ENCODE data around the gene G0S2. TPM values are rescaled to one million over a fixed set of nuclear protein-coding genes. Genes with fewer than 3 reads are reported as not detected.

Gene G0S2
- polyA plus RNA-seq, 1 of the 3 experiments (the other 2 are of a cell fraction), result 43.2 TPM

DNA sequence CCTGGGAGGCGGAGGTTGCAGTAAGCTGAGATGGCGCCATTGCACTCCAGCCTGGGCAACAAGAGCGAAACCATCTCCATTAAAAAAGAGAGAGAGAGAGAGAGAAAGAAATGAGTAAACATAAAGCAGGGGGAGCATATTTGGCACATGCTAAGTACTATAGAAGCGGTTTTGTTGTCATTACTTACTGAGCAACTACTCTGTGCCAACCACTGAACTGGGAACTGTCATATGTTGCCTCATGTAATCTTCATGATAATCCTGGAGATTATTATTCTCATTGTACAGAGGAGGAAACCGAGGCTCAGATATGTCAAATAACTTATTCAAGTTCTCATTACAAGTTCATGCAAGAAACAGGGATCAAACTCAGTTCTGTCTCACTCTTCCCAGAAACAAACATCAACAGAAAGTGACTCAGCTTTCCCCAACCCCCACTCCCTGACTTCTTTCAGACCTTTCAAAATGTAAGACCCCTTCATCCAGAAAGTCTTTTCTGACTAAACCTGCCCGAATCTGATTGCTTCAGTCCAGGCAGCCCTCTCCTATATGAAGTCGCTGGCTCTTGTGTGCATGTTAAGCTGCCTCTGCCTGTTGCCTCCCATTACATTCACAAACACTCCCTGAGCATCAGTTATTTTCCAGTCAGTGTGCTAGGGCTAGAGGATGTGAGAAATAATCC is 46.5 kb upstream of the G0S2 start:
- ChIA-PET CTCF (interaction anchor here (0.8 to 7.2 kb wide), 24 partner anchors 8 to 76 kb away, joined by 3 to 89 read pairs (median 4); partner anchors contain the start of genes CAMK1G and HSD11B1), POLR2A (no interaction called here)
- no peaks in the 10 kb centered on the region for H4K20me1 ChIP-seq (ENCODE audit: insufficient read depth)

DNA sequence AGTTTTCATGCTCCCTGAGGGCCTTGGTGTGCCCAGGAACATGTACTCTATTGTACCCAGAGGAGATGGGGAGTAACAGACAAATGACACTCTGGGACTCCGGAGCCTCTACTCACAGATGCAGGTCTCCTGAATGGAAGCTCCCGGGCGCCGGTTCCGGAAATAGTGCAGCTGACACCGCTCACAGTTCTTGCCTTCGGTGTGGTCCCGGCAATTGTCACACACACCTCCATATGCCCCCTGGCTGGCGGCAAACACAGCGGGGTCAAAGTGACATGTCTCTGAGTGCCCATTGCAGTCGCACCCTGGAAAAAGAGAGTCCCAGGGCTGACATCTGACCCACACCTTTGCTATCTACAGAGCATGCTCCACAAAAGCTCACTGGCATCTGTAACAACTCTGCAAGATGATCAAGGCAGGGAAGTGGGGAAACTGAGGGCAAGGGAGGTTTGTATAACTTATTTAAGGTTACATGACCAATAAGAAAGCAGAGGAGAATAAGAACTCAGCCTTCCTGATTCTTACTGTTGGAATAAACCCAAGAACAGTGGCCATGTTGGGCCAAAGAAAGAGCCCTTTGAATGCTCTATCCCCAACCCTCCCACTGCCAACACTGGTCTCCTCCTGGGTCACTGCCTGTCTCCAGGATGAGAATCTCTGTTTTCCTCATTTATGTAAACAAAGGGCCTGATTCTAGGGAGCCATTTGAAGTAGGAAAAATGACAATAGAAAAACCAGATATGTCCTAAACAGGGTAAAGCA is 45.4 kb upstream of the G0S2 start:
- 97% methylated on average over 10 of the region's 11 CpGs for WGBS (ENCODE audit: low lambda C conversion rate)
- no peak overlapping the region for H3K4me2 ChIP-seq
- H3K79me2 ChIP-seq (ENCODE audit: insufficient read depth), result no peaks in the 10 kb centered on the region
- H3K9me2 ChIP-seq, result no peaks in the 10 kb centered on the region
- ChIA-PET POLR2A (no interaction called here), CTCF (interaction anchor here (0.9 to 7.2 kb wide), 23 partner anchors 7 to 434 kb away, joined by 3 to 89 read pairs (median 4); partner anchors contain the start of gene CAMK1G)
- no peaks in the 10 kb centered on the region for H3K9me3 ChIP-seq
- no peaks in the 10 kb centered on the region for H4K20me1 ChIP-seq (ENCODE audit: insufficient read depth)
- H3K27ac ChIP-seq (ENCODE audit: low read depth in 2 of 2, low read length in 1 of 2), result no peak overlapping the region
- no peak overlapping the region for H3K4me3 ChIP-seq (ENCODE audit: low read depth in 2 of 2, low read length in 1 of 2)
- H3K36me3 ChIP-seq (replicated peaks in 1 of 2; ENCODE audit: control insufficient read depth in 1 of 2, insufficient read depth in 2 of 2, low read length in 1 of 2), result peaks cover 0 to 3% of the 10 kb centered on the region in 2 experiments
- DNase-seq, result no peak
- H3F3A ChIP-seq (replicated peaks; ENCODE audit: insufficient read depth), result no peaks in the 10 kb centered on the region
- TF ChIP-seq SIN3A (IDR thresholded peaks at IDR 0.05; ENCODE audit: borderline replicate concordance, low read depth, low read length), result no peak
- TF ChIP-seq MXI1 (IDR thresholded peaks at IDR 0.05; ENCODE audit: low read depth, low read length), result no peak
- no peak for TF ChIP-seq EZH2phosphoT487 (IDR thresholded peaks at IDR 0.05; ENCODE audit: borderline replicate concordance, low read depth)
- no peak for TF ChIP-seq RFX5 (IDR thresholded peaks at IDR 0.05; ENCODE audit: low read length)
- TF ChIP-seq NRF1 (IDR thresholded peaks at IDR 0.05; ENCODE audit: low read depth, low read length), result no peak
- no peak for TF ChIP-seq TEAD4 (IDR thresholded peaks at IDR 0.05; ENCODE audit: borderline replicate concordance, insufficient read depth)
- TF ChIP-seq YY1 (IDR thresholded peaks at IDR 0.05; ENCODE audit: low read depth), result no peak
- TF ChIP-seq RXRA (IDR thresholded peaks at IDR 0.05; ENCODE audit: borderline replicate concordance, low read depth), result no peak
- no peak for TF ChIP-seq JUND (IDR thresholded peaks at IDR 0.05)
- TF ChIP-seq, protein P1, sequence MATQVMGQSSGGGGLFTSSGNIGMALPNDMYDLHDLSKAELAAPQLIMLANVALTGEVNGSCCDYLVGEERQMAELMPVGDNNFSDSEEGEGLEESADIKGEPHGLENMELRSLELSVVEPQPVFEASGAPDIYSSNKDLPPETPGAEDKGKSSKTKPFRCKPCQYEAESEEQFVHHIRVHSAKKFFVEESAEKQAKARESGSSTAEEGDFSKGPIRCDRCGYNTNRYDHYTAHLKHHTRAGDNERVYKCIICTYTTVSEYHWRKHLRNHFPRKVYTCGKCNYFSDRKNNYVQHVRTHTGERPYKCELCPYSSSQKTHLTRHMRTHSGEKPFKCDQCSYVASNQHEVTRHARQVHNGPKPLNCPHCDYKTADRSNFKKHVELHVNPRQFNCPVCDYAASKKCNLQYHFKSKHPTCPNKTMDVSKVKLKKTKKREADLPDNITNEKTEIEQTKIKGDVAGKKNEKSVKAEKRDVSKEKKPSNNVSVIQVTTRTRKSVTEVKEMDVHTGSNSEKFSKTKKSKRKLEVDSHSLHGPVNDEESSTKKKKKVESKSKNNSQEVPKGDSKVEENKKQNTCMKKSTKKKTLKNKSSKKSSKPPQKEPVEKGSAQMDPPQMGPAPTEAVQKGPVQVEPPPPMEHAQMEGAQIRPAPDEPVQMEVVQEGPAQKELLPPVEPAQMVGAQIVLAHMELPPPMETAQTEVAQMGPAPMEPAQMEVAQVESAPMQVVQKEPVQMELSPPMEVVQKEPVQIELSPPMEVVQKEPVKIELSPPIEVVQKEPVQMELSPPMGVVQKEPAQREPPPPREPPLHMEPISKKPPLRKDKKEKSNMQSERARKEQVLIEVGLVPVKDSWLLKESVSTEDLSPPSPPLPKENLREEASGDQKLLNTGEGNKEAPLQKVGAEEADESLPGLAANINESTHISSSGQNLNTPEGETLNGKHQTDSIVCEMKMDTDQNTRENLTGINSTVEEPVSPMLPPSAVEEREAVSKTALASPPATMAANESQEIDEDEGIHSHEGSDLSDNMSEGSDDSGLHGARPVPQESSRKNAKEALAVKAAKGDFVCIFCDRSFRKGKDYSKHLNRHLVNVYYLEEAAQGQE (IDR thresholded peaks at IDR 0.05; ENCODE audit: low read depth, low read length), result no peak
- TF ChIP-seq FOXJ3 (CRISPR knock-in tag; IDR thresholded peaks at IDR 0.05), result no peak
- TF ChIP-seq FOXM1 (IDR thresholded peaks at IDR 0.05; ENCODE audit: low read depth), result no peak
- TF ChIP-seq MEF2A (IDR thresholded peaks at IDR 0.05; ENCODE audit: borderline replicate concordance, low read depth), result no peak
- TF ChIP-seq TAF1 (IDR thresholded peaks at IDR 0.05; ENCODE audit: borderline replicate concordance, low read depth, low read length), result no peak
- TF ChIP-seq RCOR1 (IDR thresholded peaks at IDR 0.05; ENCODE audit: low read length), result no peak
- TF ChIP-seq POLR2AphosphoS5 (IDR thresholded peaks at IDR 0.05; ENCODE audit: low read depth, low read length), result no peak
- peaks cover 5 to 17% of the 10 kb centered on the region in 2 experiments; a peak in 3 of 4 replicates for H3K4me1 ChIP-seq (ENCODE audit: control insufficient read depth in 1 of 2, insufficient read depth in 2 of 2, low read depth in 1 of 2, low read length in 1 of 2)
- H3K27me3 ChIP-seq (ENCODE audit: insufficient read depth), result no peaks in the 10 kb centered on the region
- H2AFZ ChIP-seq (ENCODE audit: low read depth), result no peak overlapping the region
- H3K9ac ChIP-seq, result no peak overlapping the region

More for the DNA sequence above, 46.5 kb upstream of the G0S2 start:
- no peaks in the 10 kb centered on the region for H3K79me2 ChIP-seq (ENCODE audit: insufficient read depth)
- WGBS (ENCODE audit: low lambda C conversion rate), result 75% methylated on average over 7 of the region's 7 CpGs
- no peak for DNase-seq
- peaks cover 5 to 17% of the 10 kb centered on the region in 2 experiments; a peak in 3 of 4 replicates for H3K4me1 ChIP-seq (ENCODE audit: control insufficient read depth in 1 of 2, insufficient read depth in 2 of 2, low read depth in 1 of 2, low read length in 1 of 2)
- H3K27me3 ChIP-seq (ENCODE audit: insufficient read depth), result no peaks in the 10 kb centered on the region
- no peak overlapping the region for H3K4me3 ChIP-seq (ENCODE audit: low read depth in 2 of 2, low read length in 1 of 2)
- no peak overlapping the region for H2AFZ ChIP-seq (ENCODE audit: low read depth)
- no peak overlapping the region for H3K4me2 ChIP-seq
- no peaks in the 10 kb centered on the region for H3F3A ChIP-seq (replicated peaks; ENCODE audit: insufficient read depth)
- H3K9me2 ChIP-seq, result no peaks in the 10 kb centered on the region
- H3K9ac ChIP-seq, result no peak overlapping the region
- H3K27ac ChIP-seq (ENCODE audit: low read depth in 2 of 2, low read length in 1 of 2), result no peak overlapping the region
- H3K36me3 ChIP-seq (replicated peaks in 1 of 2; ENCODE audit: control insufficient read depth in 1 of 2, insufficient read depth in 2 of 2, low read length in 1 of 2), result peaks cover 0 to 3% of the 10 kb centered on the region in 2 experiments
- H3K9me3 ChIP-seq, result no peaks in the 10 kb centered on the region
- TF ChIP-seq MEF2A (IDR thresholded peaks at IDR 0.05; ENCODE audit: borderline replicate concordance, low read depth) (no peak), RCOR1 (IDR thresholded peaks at IDR 0.05; ENCODE audit: low read length) (no peak), FOXM1 (IDR thresholded peaks at IDR 0.05; ENCODE audit: low read depth) (no peak), FOXJ3 (CRISPR knock-in tag; IDR thresholded peaks at IDR 0.05) (no peak)
- TF ChIP-seq, protein P2, sequence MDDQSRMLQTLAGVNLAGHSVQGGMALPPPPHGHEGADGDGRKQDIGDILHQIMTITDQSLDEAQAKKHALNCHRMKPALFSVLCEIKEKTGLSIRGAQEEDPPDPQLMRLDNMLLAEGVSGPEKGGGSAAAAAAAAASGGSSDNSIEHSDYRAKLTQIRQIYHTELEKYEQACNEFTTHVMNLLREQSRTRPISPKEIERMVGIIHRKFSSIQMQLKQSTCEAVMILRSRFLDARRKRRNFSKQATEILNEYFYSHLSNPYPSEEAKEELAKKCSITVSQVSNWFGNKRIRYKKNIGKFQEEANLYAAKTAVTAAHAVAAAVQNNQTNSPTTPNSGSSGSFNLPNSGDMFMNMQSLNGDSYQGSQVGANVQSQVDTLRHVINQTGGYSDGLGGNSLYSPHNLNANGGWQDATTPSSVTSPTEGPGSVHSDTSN (IDR thresholded peaks at IDR 0.05), result no peak

All from SK-N-SH (cell line).